GM21360 (cell line): Measurements from ENCODE around the gene LDLRAP1.

Experiments used
- ATAC-seq: cut with Tn5 transposase; IDR thresholded peaks from one replicate; pipeline ENCODE4 v1.9.1; 2021; ENCODE audit warnings: mild to moderate bottlenecking, moderate library complexity; ENCODE audit not compliant: unreplicated experiment

The LDLRAP1 gene

DNA sequence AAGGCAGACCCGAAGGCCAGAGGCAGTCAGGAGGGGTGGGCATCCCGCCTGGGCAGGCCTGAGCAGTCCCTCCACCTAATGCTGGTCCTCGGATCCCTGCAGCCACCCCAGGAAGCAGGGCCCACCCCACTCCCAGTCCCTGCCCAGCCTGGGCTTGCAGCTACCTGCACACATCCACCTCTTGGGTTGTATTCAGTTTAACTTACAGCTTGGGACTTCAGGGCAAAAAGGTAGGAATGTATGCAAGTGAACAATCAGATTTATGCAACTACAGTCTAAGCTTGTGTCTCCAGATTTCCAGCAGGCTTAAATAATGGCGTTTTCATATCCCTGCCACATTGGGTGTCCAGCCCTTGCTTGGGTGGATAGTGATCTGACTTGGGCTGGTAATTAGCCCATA, 17.4 kb downstream of the LDLRAP1 start:
- ATAC-seq = no peak

GRCh38 chr1:25561421-25562100, 18.2 kb downstream of the LDLRAP1 start:
- ATAC-seq = no peak

DNA sequence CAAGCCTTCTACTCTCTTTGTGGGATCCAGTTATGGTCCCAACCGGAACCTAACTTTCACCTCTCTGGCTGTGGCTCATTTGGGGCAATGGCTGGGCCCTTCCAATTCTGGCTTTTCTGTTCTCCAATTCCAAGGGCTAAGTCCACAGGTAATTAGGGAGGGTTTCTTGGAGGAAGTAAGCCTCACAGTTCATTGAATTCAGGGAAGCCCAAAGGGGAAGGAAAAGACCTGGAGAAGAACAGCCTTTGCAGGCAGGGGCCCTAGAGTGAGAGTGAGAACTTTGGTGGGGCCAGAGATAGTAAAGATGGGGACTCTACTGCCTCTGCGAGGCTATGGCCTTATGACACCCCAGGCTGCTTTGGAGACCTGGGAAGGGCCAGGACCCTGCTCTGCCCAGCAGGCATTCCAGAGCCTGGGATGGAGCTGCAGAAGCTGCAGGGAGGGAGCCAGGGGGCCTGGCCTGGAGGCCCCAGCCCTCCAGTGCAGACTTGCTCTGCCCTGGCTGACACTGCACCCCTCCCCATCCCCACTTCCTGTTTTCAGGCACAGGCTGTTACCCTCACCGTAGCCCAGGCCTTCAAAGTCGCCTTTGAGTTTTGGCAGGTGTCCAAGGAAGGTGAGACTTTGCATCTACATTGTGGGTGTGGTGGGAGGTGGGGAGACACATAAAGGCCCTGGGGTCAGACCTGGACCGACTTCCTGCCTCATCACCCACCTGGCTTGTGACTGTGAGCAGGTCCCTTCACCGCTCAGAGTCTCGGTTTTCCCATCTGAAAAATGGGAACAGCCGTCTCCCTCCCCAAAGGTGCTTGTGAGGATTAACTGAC, 18.9 kb downstream of the LDLRAP1 start:
- no peak for ATAC-seq

- no peak for ATAC-seq
Measured at GRCh38 chr1:25562928-25563283, 19.5 kb downstream of the LDLRAP1 start.

GRCh38 chr1:25563330-25564215, 20.2 kb downstream of the LDLRAP1 start:
- no peak for ATAC-seq

GRCh38 chr1:25564777-25565574, 21.6 kb downstream of the LDLRAP1 start:
- ATAC-seq = no peak

- ATAC-seq = no peak
Measured at GRCh38 chr1:25565626-25566025, 22.2 kb downstream of the LDLRAP1 start.

- no peak for ATAC-seq
Measured at GRCh38 chr1:25566176-25566729, 22.8 kb downstream of the LDLRAP1 start.

- no peak for ATAC-seq
Measured at GRCh38 chr1:25566730-25567341, 23.4 kb downstream of the LDLRAP1 start.

DNA sequence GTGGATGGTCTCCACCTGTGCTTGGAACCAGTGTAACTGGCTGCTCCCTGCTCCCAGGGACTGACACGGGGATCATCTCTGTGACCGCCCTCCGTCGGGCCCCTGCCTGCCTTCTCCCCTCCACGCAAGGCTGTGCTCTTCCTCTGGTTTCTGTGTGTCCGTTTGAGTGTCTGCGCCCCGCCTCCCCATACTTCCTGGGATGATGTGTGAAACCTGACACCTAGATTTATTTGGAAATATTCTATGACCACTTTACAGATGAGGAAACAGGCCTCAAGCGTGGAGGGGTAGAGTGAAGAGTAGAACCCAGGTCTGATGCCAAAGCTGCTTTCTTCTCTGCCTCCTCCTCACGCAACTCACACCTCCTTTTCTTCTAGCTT, 24.3 kb downstream of the LDLRAP1 start:
- no peak for ATAC-seq

DNA sequence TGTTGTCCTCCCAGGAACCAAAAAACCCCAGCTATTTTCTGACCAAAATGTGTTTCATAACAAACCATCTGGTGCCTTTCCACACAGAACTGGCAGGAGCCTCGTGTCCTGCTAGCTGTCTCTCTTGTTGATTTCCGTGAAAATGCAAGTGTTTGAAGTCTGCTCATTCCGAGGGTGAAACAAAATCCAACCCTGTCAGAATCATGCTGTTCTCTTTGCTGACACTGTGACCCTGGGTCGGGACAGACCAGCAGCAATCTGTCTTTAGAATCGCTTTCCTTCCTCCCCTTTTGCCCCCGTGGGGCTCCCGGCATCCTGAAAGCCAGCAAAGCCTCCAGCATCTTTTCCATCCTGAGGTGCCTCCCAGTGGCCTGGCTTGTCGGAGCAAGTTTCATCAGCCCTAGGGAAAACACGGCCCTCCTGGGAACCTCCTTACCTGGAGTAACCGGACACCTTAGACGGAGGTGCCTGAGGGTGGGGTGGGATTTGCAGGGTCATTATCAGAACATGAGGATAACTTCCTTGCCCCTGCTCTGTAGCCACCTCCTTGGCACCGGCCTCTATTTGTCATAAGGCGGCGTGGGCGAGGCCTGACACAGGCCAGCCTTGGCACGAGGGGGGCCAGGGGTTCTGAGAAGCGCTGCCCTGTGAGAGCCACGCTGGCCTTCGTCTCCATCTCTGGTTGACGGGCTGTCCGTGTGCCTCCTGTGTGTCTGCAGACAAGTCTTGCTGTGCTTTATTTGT, 24.9 kb downstream of the LDLRAP1 start:
- ATAC-seq = no peak

DNA sequence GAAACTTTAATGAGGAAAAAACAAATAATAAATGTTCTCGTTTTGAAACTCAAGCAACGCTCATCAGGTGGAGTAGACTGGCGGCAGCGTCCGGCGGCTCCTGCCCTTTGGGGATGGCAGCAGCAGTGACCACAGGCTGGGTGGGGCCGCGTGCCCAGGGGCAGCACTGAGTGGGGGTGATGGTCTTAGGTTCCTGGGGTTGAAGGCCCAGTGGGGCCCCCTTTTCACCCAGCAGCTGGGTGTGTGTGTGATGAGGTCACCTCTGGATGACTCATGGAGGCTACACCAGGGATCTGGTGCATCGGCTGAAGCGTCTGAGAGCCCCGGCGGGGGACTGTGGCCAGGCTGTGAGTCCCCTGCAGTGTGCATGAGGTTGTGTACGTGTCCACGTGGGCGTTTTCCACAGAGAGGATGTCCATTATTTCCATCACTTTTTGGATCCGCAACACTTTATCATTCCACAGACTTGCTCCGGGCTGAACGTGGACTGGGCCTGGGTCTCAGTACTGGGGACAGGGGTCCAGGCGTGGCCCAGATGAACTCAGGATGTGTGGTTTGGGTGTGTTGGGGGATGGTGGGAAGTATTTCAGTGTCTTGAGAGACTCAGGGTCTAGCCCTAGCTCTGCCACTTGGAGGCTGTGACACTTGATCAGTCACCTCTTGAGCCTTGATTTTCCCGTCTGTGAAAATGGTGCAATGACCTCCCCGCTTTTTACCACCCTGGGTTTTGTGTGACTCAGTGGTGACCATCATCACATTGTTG, 25.6 kb downstream of the LDLRAP1 start:
- no peak for ATAC-seq

DNA sequence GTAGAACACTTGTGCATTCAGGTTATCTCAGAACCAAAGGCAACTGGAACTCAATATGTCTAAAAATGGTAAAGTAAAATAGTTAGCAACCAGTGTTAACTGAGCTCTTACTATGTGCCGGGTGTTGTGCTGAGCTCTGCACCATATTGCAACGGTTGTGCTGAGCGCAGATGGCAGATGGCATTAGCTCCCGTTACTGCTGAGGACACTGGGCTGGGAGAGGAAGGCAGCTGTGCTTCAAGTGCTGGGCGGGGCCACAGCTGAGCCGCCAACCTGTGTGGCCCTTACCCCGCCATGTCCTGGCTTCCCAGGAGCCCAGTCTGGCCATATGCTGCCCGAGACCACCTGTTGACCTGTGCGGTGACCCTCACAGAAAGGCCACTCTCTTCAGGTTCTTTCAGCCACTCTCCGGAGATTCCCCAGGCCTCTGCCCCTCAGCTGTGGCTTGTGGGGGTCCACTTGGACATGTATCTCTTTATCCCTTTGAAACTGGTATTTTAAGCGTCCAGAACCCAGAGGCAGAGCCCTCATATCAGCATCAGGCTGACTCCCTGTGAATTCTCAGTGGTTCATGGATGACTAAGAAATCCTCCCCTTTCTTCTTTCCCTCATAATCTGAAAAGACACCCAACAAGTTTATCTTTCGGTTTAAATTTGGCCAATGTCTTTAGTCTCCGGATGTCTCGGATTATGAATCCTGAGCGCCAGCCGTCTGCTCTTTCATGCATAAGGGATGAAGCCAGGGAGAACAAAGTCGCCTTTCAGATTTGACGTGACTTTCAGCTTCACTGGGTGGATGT, 26.4 kb downstream of the LDLRAP1 start:
- ATAC-seq = no peak

GRCh38 chr1:25570798-25571521, 27.6 kb downstream of the LDLRAP1 start:
- no peak for ATAC-seq

DNA sequence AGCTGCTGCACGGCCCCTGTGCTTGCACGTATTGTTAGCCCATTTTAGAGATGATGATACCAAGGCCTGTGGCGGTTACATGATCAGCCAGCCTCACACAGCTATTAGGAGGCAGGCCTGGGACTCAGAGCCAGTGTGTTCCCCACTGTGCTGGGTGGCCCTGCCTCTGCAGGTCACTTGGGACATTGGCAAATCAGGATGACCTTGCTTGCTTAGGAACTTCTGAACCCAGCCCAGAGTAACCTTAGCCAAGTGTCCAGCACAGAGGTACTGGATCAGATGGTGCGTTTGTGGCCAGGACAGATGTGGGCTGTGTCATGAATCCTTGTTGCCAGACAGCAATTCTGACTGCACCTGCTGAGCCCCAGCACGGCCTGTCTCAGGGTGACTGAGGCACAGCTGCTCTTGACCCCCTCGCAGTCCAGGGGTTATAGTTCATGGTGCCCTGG, 28.1 kb downstream of the LDLRAP1 start:
- ATAC-seq = no peak

DNA sequence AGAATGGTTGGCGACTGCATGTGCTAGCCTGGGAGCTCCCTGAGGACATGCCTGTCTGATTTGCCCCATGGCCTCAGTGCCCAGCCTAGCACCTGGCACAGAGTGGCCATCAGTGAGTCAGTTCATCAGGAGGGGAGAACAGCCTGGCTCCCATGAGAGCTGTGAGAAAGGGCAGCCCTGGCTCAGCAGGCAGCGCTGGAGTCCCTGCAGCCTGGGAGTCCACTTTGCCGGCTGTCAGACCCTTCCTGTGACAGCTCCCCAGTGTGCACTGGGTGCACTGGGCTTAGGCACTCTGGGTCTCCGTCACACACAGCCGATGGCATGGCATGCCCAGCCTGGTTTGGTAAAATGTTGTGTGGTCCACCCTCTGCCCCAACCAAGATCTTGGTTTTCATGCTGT, 28.7 kb downstream of the LDLRAP1 start:
- ATAC-seq = no peak
